SKM-1 (cell line): ENCODE measurements around the gene HSD17B7.
"Not testable (repeated sequence)": the region's sequence is repeated elsewhere in the genome, so short reads cannot be mapped to it uniquely, and the experiment has no call there.

Experiments used
- DNase-seq: peaks from one replicate; lab custom pipeline; 2025; ENCODE audit not compliant: unreplicated experiment; lab: John Stamatoyannopoulos, UW

The HSD17B7 gene

GRCh38 chr1:162790303-162790984 lies at the start of gene HSD17B7:
Gene HSD17B7, plus strand, starts transcription at chr1:162790702. Its CDS starts 99 bp downstream, at chr1:162790801.
- peak; percentile 44 for DNase-seq

GRCh38 chr1:162740755-162741154 lies 49.7 kb upstream of the HSD17B7 start:
- DNase-seq, result no peak

DNA sequence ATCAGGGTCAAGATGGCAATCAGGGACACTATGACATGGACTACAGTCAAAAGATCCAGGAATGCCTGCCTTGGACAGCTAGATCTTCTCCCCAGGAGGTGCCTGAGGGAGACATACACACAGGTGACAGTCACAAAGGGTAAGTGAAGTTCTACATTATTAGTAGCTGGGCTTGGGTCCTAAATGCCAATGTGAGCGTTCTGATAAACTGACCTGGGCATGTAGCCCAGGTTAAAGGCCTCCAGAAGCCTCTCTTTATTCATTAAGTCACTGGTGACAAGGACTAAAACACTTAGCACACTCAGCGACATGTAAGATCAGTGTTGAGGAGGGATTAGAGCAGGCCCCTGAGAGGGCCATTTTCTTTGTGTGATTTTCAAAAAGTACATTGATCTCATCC lies 48.9 kb upstream of the HSD17B7 start:
- DNase-seq, result no peak

DNA sequence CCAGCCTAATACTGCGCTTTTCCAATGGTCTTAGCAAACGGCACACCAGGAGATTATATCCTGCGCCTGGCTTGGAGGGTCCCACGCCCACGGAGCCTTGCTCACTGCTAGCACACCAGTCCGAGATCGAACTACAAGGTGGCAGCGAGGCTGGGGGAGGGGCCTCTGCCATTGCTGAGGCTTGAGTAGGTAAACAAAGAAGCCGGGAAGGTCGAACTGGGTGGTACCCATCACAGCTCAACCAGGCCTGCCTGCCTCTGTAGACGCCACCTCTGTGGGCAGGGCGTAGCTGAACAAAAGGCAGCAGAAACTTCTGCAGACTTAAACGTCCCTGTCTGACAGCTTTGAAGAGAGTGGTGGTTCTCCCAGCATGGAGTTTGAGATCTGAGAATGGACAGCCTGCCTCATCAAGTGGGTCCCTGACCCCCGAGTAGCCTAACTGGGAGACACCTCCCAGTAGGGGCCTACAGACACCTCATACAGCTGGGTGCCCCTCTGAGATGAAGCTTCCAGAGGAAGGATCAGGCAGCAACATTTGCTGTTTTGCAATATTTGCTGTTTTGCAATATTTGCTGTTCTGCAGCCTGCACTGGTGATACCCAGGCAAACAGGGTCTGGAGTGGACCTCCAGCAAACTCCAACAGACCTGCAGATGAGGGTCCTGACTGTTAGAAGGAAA lies 44.1 kb upstream of the HSD17B7 start:
- DNase-seq, result not testable (repeated sequence)

DNA sequence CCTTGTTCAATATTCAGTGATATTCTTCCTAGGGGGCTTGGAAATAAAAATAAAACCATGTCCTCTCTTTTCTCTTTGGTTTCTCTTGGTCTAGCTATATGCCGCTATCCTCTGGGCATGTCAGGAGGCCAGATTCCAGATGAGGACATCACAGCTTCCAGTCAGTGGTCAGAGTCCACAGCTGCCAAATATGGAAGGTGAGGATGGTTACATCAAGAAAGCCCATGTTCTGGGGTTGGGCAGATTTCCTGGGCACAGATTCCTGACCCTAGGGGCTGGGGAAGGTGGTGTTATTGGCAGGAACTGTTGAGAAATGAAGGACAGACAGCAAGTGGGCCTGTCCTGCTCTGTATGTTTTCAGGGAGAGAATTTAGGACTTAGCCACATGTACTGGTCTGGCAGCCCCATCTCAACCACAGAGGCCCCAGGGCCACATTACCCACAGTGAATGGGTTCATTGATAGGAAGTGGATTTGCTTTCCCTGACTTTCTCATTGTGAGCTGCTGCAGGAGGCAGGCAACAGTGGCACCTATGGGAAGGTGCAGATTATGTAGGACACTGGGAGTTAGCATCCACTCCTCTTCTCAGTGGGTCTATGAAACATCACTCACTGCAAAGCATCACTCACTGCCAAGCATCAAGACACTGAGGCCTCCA lies 37.4 kb upstream of the HSD17B7 start:
- DNase-seq, result no peak

DNA sequence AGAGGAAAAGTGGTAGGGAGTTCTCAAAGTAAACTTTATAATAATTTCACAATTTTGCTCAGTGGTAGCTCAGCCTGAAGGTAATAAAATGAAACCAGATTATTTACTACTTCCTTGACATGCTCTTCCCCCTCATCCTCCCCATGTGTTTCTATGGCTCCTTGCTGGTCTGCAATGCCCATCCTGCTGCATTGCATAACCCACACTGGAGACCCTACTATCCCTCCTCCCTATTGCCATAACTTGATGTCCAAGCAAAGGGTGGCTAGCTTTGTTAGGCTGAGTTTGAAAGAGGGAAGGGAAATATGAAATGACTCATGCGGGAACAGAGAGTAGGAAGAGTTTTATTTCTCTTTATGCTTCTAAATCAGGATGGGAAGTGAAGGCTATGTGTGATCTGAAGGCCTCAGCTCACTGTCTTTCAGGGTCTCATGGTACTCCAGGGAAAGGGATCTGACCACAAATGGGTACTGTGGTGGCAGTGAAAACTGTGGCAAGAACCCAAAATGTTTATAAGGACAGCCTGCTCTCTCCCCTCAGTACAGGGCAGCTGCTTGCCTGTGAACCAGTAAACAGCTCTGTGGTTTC lies 36.4 kb upstream of the HSD17B7 start:
- DNase-seq, result no peak

- no peak for DNase-seq
Measured at GRCh38 chr1:162755306-162755705, 35.2 kb upstream of the HSD17B7 start.

DNA sequence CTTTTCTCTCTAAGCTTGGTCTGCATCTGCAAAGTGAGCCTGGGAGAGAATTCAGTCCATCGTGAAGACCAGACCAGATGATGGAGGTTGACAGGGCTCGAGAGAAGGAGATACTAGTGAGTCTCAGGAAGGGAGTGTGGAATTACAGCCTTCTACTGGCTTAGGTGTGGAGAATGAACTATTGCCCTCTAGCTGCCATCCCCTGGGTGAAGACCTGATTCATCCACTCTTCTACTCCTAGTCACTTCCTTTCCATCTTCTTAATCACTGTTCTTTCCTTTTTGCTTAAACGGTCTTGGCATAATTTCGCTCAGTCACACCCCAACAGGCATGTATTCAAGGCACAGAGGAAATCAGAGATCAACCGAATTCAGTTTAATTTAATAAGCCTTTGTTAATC lies 34.0 kb upstream of the HSD17B7 start:
- DNase-seq, result no peak

- no peak for DNase-seq
Measured at GRCh38 chr1:162757476-162757875, 33.0 kb upstream of the HSD17B7 start.

DNA sequence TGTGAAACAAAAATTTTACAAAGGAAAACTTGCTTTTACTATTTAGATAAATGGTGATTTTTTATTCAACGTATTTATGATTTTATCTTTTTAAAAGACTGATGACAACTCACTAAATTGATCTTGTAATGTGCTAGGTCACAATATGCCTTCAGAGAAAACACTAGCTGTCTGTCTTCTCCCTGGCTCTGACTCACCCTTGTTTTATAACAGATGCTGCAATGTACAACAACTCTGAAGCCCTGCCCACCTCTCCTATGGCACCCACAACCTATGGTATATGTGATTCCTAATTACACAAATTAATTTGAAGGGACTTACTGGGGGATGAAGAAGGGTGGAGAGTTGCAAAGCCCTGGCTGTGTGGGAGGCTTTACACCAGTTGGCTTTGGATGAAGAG lies 24.7 kb upstream of the HSD17B7 start:
- no peak for DNase-seq

DNA sequence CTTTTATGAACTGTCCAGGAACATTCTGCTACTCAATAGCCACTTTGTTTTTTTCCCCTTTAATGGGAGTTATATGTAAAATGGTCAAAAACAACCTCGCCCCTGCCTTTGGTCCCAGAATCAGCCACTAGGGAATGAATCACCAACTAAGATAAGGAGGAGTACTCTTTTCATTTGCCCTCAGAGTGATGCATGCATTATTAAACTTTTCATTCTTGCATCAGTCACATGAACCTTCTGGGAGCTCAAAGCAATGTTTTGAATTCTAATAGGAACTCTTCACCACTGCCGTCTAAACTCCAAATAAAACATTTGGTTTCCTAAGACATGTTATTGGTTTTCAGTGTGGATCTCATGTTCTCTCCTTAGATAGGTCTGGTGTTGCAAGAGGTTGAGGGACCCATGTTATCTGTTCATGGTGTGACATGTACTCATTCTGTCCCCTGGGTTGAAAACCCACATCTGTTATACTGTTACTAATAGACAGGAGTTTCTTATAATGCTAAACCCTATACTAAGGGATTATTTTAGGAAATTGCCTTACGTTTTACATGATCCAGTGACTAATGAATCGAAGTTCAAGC lies 17.8 kb upstream of the HSD17B7 start:
- DNase-seq, result no peak

- no peak for DNase-seq
Measured at GRCh38 chr1:162774007-162774406, 16.5 kb upstream of the HSD17B7 start.

DNA sequence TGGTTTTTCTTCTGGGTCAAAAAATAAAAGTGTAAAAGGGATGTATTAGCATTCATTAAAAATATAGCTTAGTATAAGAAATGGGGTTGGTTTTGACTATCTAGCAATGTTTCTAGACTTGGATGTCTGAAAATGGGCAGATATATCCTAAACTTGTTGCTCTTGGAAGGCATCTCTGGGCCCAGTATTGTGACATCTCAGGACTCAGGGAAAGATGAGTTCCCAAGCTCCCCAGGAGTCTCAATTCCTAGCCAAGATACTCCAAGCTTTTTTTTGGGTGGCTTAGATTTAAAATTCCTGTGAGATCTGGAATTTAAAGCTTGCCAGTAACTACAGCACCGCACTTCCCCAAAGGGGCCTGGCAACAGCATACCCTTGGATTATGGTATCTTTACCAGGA lies 11.5 kb upstream of the HSD17B7 start:
- no peak for DNase-seq

DNA sequence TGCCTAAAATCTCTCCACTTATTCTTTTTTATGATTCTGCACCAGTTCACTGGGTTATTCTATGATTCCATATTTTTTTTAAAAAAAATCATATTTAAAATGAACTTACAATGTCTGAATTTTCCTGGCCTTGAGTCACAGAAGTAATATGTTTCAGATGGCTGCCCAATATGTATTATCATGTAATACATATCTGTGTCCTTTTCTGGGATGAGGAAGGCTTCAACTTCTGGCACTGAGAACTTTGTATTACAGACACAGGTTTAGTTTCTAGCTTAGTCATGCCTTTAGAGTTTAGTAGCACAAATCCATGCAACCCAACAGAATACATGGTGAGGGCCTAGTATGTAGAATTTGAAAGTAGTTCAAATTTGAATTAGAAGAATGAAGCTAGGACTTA lies 7.8 kb upstream of the HSD17B7 start:
- no peak for DNase-seq

GRCh38 chr1:162784926-162785325 lies 5.6 kb upstream of the HSD17B7 start:
- DNase-seq, result not testable (repeated sequence)

- DNase-seq, result not testable (repeated sequence)
Measured at GRCh38 chr1:162788783-162789182, 1.7 kb upstream of the HSD17B7 start.

DNA sequence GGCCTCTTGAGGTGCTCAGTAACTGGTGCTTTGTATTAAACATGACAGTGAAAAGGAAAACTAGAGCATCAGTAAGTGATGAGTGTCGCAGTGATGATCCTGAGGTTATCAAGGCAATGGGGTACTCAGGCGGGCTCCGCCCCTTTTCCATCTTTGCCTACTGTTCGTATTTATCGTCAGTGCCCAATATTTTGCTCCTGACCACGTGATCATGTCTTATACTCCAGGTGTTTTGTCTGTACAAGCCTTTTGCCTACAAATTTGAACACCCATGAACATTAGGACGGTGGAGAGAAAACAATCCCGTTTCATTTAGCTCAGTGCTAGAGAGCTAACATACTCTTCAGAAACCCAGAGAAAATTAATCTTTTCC lies 469 bp downstream of the HSD17B7 start:
- DNase-seq, result not testable (repeated sequence)

DNA sequence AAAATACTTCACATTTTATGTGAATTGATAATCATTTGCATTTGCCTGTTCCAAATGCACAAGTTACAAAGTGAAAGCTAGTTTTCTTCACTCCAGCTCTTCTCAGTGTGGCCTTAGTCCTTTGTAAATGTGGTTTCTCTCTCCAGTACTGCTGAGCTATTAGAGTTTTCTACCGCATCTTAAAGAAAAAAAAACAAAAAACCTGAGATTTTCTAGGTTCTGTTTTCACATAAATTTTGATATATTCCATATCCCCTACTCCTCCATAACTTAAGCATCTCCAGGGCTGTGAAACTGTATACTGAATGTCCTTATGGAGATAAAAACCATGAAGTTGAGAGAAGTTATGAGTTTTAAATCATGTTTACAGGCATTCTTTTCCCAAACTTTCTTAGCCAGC lies 3.8 kb downstream of the HSD17B7 start:
- not testable (repeated sequence) for DNase-seq

- not testable (repeated sequence) for DNase-seq
Measured at GRCh38 chr1:162796617-162797279, 6.2 kb downstream of the HSD17B7 start.

- DNase-seq, result not testable (repeated sequence)
Measured at GRCh38 chr1:162799995-162800830, 9.7 kb downstream of the HSD17B7 start.
